Endothelial cell of umbilical vein (primary cell): ENCODE measurements around the gene NAP1L4. TPM values are rescaled to one million over a fixed set of nuclear protein-coding genes. Genes with fewer than 3 reads are reported as not detected.

Experiments used
- BruUV-seq: library from RNA; stranded (reverse); fragments of 400-500 nt; replicated peaks from 2 replicates; lab custom pipeline; 2021; lab: Mats Ljungman, UMichigan
- CTCF ChIA-PET: fragments of 300-600, 350-600 bp; sonication (Branson Sonifier 250); formaldehyde crosslinking; loops from one replicate; lab custom pipeline; 2021; ENCODE audit warnings: antibody characterized with exemption, inconsistent platforms; lab: Charles Lee
- POLR2A ChIA-PET: fragments of 300-600, 350-600 bp; sonication (Branson Sonifier 250); formaldehyde crosslinking; loops from one replicate; lab custom pipeline; 2021; ENCODE audit warnings: antibody characterized with exemption, inconsistent platforms; lab: Charles Lee
- DNase-seq: peaks from one replicate; pipeline ENCODE4 v3.0.0-alpha.2; 2011; ENCODE audit warnings: low read depth, low spot score
- FAIRE-seq: peaks from 2 replicates; lab custom pipeline; 2011; peaks lifted over from hg19 to GRCh38; lab: Jason Lieb, UNC
- H2AFZ ChIP-seq: 2 replicates; pipeline ENCODE4 v1.6.0; 2012; ENCODE audit warnings: low read depth, low read length, control low read depth, inconsistent platforms
- H3K27ac ChIP-seq: 2 replicates; pipeline ENCODE4 v1.5.1; 2011; ENCODE audit warnings: low read depth, mild to moderate bottlenecking, control low read depth, low read length, moderate library complexity; ENCODE audit not compliant: insufficient read depth
- H3K27me3 ChIP-seq, 2 experiments: 2 replicates each; pipeline versions ENCODE4 v1.6.0 to v1.6.1; 2011; ENCODE audit warnings: low read length in 2 of 2, mixed read lengths in 1 of 2; ENCODE audit not compliant: control insufficient read depth in 2 of 2, insufficient read depth in 2 of 2
- H3K36me3 ChIP-seq, 2 experiments: 2 replicates in 1 of 2; 3 replicates in 1 of 2; pipeline ENCODE4 v1.5.1; 2011; ENCODE audit warnings: low read length in 2 of 2, mild to moderate bottlenecking in 1 of 2, moderate library complexity in 1 of 2; ENCODE audit not compliant: control insufficient read depth in 2 of 2, insufficient read depth in 2 of 2; ENCODE audit errors: extremely low read depth in 1 of 2
- H3K4me1 ChIP-seq: 3 replicates; pipeline ENCODE4 v1.5.1; 2011; ENCODE audit warnings: mild to moderate bottlenecking, low read length; ENCODE audit not compliant: control insufficient read depth, insufficient read depth; ENCODE audit errors: extremely low read depth
- H3K4me2 ChIP-seq: 2 replicates; pipeline ENCODE4 v1.6.1; 2011; ENCODE audit warnings: low read length, control low read depth, mixed read lengths; ENCODE audit not compliant: insufficient read depth
- H3K4me3 ChIP-seq, 3 experiments: fragments of 200-600 bp in 1 of 3; sonication (generic), shearing (Covaris generic) in 1 of 3; replicated peaks in 1 of 3; 2 replicates each; pipeline ENCODE4 v1.5.1; 2011 to 2016; ENCODE audit warnings: control low read depth in 3 of 3, low read length in 3 of 3, mild to moderate bottlenecking in 2 of 3, inconsistent platforms in 1 of 3, low read depth in 1 of 3, moderate library complexity in 1 of 3; ENCODE audit not compliant: insufficient read depth in 1 of 3
- H3K79me2 ChIP-seq: 2 replicates; pipeline ENCODE4 v1.6.0; 2012; ENCODE audit warnings: low read length, inconsistent platforms; ENCODE audit not compliant: control insufficient read depth, insufficient read depth
- H3K9ac ChIP-seq: replicated peaks from 2 replicates; pipeline ENCODE3; 2011; ENCODE audit warnings: low read length, control low read depth; ENCODE audit not compliant: insufficient read depth; ENCODE audit errors: extremely low read depth
- H3K9me1 ChIP-seq: replicated peaks from 3 replicates; pipeline ENCODE4 v1.6.0; 2011; ENCODE audit warnings: mild to moderate bottlenecking, low read length; ENCODE audit not compliant: control insufficient read depth, insufficient read depth; ENCODE audit errors: extremely low read depth
- H3K9me3 ChIP-seq: replicated peaks from 2 replicates; pipeline ENCODE4 v1.5.1; 2012; ENCODE audit warnings: low read length, inconsistent platforms; ENCODE audit not compliant: control insufficient read depth, insufficient read depth
- H4K20me1 ChIP-seq: replicated peaks from 2 replicates; pipeline ENCODE3; 2011; ENCODE audit warnings: mild to moderate bottlenecking, low read length; ENCODE audit not compliant: control insufficient read depth, insufficient read depth; ENCODE audit errors: extremely low read depth
- CTCF ChIP-seq, 2 donors: IDR thresholded peaks; 1 replicate in 1 of 2; 2 replicates in 1 of 2; pipeline ENCODE4 v1.5.1; 2011; ENCODE audit warnings: low read length in 2 of 2, mild to moderate bottlenecking in 2 of 2, moderate library complexity in 2 of 2, control low read depth in 1 of 2, inconsistent platforms in 1 of 2, low read depth in 1 of 2; ENCODE audit not compliant: insufficient read depth in 1 of 2; ENCODE audit errors: extremely low read depth in 1 of 2
- EZH2 ChIP-seq: IDR thresholded peaks from 2 replicates; pipeline ENCODE4 v1.6.1; 2012; ENCODE audit warnings: borderline replicate concordance, low read depth, mild to moderate bottlenecking, moderate library complexity, low read length, inconsistent platforms; ENCODE audit not compliant: severe bottlenecking
- FOS ChIP-seq: IDR thresholded peaks from 2 replicates; pipeline ENCODE4 v1.6.1; 2011; ENCODE audit warnings: mild to moderate bottlenecking, low read length, moderate library complexity, borderline replicate concordance; ENCODE audit not compliant: insufficient read depth
- GATA2 ChIP-seq: IDR thresholded peaks from 2 replicates; pipeline ENCODE4 v1.7.0; 2011; ENCODE audit warnings: low read depth, mild to moderate bottlenecking, moderate library complexity, mixed read lengths, low read length; ENCODE audit not compliant: insufficient read length, insufficient read depth
- JUN ChIP-seq: IDR thresholded peaks from 2 replicates; pipeline ENCODE4 v1.6.1; 2011; ENCODE audit warnings: borderline replicate concordance, low read depth; ENCODE audit not compliant: insufficient read length, insufficient read depth
- MAX ChIP-seq: IDR thresholded peaks from 2 replicates; pipeline ENCODE4 v1.6.1; 2011; ENCODE audit not compliant: insufficient read depth, insufficient read length
- MYC ChIP-seq: IDR thresholded peaks from one replicate; pipeline ENCODE4 v1.6.1; 2011; ENCODE audit warnings: mild to moderate bottlenecking, low read depth, low read length
- POLR2A ChIP-seq: IDR thresholded peaks from 2 replicates; pipeline ENCODE4 v1.6.1; 2012; ENCODE audit warnings: low read depth, mild to moderate bottlenecking, control low read depth, low read length
- POLR2AphosphoS5 ChIP-seq: IDR thresholded peaks from 2 replicates; pipeline ENCODE4 v1.6.1; 2012; ENCODE audit warnings: low read depth, mild to moderate bottlenecking, control low read depth, low read length, moderate library complexity; ENCODE audit not compliant: insufficient read depth
- dilution Hi-C: fragments of 300-500 bp; cut with MboI; formaldehyde crosslinking; loops from one replicate; pipeline ENCODE4 v1.15.0; 2019; ENCODE audit warnings: low sequenced_read_pairs; ENCODE audit not compliant: extremely low pct_ligation_motif_present
- intact Hi-C: fragments of 100-400 bp; cut with micrococcal nuclease; formaldehyde crosslinking; loops from one replicate; pipeline ENCODE4 v1.10.0; 2022
- polyA plus RNA-seq, 4 experiments: library from polyadenylated mRNA; depleted of rRNA in 3 of 4; stranded (reverse) in 3 of 4; unstranded in 1 of 4; fragments of >200 nt; gene quantifications; 2 replicates each; pipeline versions ENCODE4 v1.2.1 to v1.2.3, GENCODE V29; 2011 to 2012; ENCODE audit warnings: missing spikeins in 1 of 4
- total RNA-seq: library from RNA; stranded (reverse); gene quantifications from 2 replicates; pipeline ENCODE4 v1.2.3, GENCODE V29; 2021

NAP1L4 gene
- total and polyA plus RNA-seq, 2 donors (not counting 3 experiments of a cell fraction or from before 2014, with no cell fraction given): 100.0 to 177 TPM

- Histone ChIP-seq H3K9ac (no peak overlapping the region), H2AFZ (no peak overlapping the region), H3K9me3 (no peaks in the 10 kb centered on the region), H3K27me3 (no peaks in the 10 kb centered on the region), H3K9me1 (no peaks in the 10 kb centered on the region), H3K36me3 (peaks cover 0 to 29% of the 10 kb centered on the region in 2 experiments), H3K4me3 (no peak overlapping the region), H4K20me1 (no peaks in the 10 kb centered on the region), H3K27ac (no peak overlapping the region), H3K4me1 (no peaks in the 10 kb centered on the region), H3K79me2 (no peaks in the 10 kb centered on the region), H3K4me2 (no peak overlapping the region)
- no TSS peak for BruUV-seq
- FAIRE-seq (no peak), DNase-seq (no peak)
- no peak for TF ChIP-seq POLR2A
- TF ChIP-seq EZH2: no peak
- no peak for TF ChIP-seq FOS
- TF ChIP-seq MAX: no peak
- TF ChIP-seq CTCF (IDR thresholded peaks at IDR 0.05; ENCODE audit: extremely low read depth in 1 of 2, insufficient read depth in 1 of 2, low read depth in 1 of 2, low read length in 2 of 2): no peak
- TF ChIP-seq MYC: no peak
- TF ChIP-seq JUN: no peak
- TF ChIP-seq GATA2: no peak
- TF ChIP-seq POLR2AphosphoS5: no peak
- POLR2A ChIA-PET: no interaction called here
- dilution Hi-C loops (no loop called here), intact Hi-C loops (loop anchor here (10.0 kb wide), 1 partner anchor 465 kb away; no protein-coding TSS in a partner anchor)
- CTCF ChIA-PET: no interaction called here
Observed at GRCh38 chr11:2999464-2999998, 7.4 kb upstream of the NAP1L4 start.
